Measurements from ENCODE around the gene CBFA2T3.

Gene CBFA2T3

DNA sequence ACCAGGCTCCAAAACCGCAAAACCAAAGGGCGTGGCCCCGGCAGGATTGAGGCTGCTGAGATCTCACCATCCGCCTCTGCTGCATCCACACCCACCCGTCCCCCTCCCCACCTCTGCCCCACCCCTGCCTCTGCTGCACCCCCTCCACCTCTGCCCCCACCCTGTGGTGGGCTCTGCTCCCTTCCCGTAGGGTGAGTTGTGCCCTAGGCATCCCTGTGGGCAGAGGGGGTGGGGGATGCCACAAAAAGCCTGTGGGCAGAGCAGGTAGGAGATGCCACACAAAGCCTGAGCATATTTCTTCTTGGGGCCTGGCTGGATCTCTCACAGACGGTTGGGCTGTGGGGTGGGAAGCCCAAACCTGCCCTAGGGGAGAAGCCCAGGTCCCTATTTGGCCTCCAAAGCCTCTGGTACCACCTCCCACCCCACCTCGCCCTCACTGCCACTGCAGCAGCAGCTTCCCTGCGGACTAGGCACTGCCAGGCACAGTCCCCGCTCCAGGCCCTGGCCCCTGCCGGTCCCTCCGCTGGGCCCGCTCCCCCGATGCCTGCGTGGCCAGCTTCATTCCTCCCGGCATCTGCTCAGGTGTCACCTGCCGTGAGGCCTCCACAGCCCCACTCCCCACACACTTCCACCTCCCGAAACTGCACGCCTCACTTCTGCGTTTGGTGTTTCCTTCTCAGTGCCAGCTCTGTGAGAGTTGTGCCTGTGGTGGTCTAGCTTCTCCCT is 99.3 kb downstream of the CBFA2T3 start:
- DNase-seq (ENCODE audit: low read depth in 3 of 3): no peak

DNA sequence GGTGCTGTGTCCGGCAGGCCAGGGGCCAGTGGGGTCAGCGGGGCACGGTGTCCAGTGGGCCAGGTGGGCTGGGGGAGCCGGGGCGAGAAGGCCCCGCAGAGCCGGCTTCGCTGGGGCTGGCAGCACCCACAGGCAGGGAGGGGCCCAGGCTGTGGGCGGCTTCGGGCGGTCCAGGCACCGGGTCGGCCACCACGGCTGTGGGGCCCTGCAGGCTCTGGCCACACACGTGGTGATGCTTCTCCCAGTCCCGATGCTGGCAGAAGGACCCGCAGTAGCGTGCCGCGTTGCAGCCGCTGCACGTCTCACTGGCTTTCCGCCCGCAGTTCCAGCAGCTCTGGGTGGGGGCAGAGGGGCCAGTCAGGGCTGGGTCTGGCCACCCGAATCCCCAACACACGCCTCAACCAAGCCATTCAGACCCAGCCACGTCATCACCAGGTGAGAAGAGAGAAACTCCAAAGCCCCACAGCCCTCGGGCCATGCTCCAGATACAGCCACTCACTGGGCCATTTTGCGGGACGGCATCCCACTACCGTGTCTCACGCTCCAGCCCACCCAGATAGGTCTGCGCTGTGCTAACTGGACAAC is 100.0 kb downstream of the CBFA2T3 start:
- DNase-seq (ENCODE audit: low read depth in 3 of 3): no peak

DNA sequence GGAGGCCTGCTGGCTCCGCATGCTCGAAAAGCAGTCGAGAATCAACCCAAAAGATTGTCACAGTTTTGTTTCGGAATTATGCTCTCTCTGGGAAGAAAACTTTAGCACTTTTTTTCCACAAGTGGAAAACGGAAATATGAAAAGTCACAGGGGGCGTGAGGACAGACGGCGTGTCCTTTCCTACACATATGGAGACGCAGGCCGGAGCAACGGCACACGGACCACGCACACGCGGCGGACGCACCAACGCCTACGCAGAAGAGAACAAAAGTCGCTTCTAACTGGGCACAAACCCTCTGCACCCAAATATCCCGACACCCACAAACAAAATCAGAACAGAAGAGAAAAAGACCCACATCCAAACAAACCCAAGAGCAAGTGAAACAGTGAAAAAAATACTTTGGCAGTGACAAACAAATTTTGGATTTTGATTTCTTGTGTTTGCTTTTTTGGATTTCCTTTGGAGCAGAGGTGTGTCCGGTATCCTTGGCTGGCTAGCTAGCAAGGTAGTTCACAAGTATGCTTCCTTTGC is 101.2 kb downstream of the CBFA2T3 start:
- DNase-seq (ENCODE audit: low read depth in 3 of 3): no peak

DNA sequence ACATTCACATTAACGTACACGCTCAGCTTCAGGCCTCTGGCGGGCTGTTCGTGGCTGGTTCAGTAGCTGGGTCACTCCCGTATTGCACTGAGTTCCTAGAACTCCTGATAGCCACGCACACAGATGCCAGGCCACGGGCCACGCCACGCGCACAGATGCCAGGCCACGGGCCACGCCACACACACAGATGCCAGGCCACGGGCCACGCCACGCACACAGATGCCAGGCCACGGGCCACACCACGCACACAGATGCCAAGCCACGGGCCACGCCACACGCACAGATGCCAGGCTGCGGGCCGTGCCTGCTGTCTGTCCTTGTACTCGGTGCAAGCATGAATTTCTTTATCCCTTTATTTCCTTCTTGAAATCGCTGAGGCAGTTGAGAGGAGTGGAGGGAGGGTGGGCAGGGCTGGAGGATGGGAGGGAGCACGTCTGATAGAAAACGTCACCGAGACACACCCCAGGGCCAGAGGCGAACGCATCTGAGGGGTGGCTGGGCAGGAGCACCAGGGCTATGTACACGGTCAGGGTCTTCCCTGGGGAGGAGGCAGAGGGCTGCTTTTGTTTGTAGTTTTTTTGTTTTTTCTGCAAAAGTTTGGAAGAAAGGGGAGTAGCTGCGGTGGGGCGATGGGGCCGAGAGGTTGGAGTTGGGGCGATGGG is 101.9 kb downstream of the CBFA2T3 start:
- no peak for DNase-seq (ENCODE audit: low read depth in 3 of 3)

DNA sequence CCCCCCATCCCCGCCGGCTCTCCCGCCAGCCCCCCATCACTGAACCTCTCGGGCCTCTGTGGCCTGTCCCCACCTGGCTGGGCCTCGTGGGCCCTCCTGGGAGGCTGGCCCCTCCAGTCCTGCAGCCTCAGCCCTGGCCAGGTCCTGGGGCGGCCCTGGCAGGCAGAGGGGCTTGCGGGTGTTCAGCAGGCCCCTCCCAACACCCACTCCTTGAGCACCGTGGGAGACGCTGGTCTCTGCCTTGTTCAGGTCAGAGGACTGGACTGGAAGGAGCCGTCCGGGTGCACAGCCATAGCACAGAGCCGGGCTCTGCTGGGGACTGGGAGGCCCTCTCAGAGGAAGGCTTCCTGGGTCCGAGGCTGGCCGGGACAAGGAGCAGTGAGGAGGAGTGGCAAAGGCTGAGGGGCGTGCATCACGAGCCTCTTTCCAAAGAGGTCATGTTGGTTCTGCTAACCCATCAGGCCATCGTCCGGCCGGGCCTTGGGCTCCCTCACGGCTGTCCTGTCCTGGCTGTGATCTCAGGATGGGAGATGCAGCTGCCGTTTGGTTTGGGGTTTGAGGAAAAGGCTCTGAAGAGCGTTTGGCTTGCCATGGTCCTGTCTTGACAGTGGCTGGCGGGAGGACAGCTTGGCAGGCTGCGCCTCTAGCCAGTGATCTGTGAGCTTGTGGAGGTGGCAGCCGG is 104.2 kb downstream of the CBFA2T3 start:
- no peak for DNase-seq (ENCODE audit: low read depth in 3 of 3)

DNA sequence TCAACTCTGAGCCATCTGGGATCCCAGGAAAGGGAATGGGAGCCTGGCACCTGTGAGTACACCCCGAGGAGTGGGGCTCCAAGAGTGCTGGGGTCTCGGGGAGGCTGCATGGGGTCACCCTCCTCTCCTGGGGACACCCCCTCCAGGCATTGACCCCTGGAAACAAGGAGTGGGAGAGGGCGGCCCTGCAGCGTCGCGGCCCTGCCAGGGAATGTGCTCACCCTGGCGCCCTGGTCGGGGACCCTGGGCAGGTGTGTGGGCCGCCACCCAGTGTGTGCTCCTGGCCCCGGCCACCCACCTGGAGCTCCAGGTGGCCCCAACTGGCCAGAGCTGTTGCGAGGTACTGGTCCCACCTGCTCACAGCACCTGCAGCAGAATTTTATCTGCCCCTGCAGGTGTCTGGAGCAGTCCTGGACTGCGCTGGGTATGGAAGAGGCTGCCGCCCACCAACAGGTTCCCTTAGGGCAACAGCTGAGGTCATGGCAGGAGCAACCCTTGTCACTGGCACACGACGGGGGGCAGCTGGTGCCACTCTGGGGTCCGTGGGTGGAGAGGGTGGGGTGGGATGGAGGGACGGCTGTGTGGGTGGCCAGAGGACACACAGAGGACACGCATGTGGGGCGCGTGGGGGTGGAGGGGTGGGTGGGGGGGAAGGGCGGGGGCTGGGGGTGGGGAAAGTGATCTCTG is 105.1 kb downstream of the CBFA2T3 start:
- DNase-seq (ENCODE audit: low read depth in 3 of 3): no peak

DNA sequence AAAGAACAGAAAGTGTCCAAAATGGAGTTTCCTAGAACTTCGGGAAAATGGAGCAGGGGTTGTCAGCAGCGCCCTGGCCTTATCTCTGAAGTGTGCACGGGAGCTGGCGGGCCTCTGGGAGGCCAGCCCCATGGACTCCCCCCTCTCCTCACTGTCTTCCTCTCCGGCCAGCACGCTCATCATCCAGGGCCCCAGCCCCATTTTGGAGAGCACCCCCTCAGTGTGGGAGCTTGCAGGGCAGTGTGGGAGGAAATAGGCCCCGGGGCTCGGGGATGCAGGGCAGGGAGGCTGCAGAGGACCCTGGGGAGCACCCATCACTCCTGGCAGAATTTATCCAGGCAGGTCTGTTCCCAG is 105.7 kb downstream of the CBFA2T3 start:
- no peak for DNase-seq (ENCODE audit: low read depth in 3 of 3)

DNA sequence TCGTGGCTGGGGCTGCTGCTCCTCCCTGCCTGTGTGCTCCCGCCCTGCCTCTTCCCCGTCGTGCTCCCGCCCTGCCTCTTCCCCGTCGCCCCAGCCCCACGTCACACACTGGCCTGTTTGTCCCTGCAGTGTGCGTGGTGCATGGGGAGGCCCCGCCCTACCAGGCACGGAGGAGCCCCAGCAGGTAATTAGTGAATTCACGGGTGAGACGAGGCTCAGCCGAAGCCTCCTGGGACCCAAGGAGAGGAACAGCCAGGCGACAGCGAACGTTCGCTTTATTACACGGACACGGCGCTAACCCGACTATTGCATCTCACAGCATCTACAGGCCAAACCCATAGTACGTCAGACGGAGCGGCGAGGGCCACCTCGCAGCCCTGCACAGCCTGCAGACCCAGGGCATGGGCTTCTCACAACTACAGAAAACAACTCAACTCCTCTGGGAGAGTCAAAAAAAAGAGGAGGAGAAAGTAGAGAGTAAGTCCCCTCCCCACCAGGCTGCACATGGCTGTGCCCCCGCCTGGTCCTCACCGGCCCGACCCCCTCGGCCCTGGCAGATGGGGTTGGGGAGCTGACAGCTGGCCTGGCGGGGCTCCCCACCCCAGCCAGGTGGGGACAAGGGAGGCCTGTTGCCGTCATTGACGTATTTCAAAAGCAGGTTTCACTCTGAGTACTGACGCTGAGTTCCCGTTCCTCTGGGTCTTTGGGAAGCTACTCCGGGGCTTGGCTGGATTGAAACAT is 106.2 kb downstream of the CBFA2T3 start:
- DNase-seq (ENCODE audit: low read depth in 3 of 3): no peak

DNA sequence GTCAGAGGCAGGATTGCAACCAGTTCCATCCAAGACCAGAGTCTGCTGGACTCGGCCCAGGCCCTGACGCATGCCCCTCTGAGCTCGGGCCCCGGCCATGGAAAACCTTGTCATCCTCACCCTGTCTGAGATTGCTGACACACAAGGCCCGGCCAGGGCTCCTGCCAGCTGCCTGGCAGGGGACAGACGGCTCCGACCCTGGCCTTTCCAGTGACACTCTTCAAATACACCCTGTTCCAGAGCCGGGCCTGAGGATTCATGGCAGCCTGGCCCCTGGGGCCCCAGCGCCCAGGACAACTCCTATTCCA is 107.4 kb downstream of the CBFA2T3 start:
- DNase-seq (ENCODE audit: low read depth in 3 of 3): no peak

DNA sequence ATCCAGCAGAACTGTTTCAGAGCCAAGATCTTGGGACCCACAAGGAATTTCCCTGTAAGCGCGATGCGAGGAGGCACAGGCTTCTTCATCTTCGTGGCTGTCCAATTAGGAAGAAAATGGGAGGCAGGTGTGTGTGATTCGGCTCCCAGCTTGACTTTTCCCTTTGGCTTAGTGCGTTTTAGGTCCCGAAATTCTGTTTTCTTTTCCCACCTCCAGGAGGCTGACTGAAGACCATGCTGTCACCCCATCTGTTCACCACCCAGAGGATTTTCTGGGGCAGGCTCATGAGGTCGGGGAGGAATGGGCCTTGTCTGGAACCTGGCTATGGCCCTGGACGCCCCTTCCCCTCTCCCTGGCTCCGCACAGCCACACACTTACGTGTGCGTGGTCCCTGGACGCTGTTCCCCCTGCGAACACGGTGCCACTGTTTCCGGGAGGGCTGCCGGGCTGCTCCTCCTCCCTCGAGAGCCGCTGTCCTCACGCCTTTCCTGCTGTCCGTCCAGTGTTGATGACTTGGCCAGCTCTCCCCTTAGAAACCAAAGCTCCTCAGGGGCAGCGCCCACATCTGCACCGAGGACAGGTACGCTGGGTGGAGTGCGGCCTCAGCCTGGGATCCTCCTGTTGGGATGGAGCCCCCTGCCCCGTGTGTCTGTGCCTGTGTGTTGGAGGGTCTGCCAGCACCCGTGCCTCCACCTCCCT is 107.9 kb downstream of the CBFA2T3 start:
- no peak for DNase-seq (ENCODE audit: low read depth in 3 of 3)

DNA sequence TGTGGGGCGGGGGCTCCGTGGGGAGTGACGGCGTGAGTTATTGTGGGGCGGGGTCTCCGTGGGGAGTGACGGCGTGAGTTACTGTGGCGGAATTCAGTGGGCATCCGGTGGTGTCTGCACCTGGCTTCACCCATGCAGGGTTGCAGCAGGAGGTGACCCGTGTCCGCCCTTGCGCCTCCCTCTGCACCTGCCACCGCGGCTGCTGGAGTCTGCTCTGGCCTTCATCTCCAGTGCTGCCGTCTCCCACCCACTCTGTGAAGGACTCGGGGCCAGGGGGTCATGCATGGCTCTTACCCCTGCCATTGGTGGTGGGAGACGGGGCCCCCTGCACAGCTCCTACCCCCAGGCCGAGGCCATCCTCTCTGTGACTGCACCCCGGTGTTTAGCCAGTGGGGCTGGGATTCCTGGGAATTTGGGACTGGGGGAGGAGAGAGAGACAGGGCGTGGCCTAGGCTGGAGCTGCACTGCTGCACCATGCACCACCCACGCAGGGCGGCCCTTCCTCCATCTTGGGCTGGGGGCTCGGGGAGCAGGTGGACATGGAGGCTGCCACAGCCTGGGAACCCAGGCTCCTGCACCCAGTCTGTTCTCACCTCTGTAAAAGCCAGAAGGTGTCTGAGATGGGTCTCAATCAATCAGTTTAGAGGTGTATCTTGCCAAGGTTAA is 109.3 kb downstream of the CBFA2T3 start:
- no peak for DNase-seq (ENCODE audit: low read depth in 3 of 3)

DNA sequence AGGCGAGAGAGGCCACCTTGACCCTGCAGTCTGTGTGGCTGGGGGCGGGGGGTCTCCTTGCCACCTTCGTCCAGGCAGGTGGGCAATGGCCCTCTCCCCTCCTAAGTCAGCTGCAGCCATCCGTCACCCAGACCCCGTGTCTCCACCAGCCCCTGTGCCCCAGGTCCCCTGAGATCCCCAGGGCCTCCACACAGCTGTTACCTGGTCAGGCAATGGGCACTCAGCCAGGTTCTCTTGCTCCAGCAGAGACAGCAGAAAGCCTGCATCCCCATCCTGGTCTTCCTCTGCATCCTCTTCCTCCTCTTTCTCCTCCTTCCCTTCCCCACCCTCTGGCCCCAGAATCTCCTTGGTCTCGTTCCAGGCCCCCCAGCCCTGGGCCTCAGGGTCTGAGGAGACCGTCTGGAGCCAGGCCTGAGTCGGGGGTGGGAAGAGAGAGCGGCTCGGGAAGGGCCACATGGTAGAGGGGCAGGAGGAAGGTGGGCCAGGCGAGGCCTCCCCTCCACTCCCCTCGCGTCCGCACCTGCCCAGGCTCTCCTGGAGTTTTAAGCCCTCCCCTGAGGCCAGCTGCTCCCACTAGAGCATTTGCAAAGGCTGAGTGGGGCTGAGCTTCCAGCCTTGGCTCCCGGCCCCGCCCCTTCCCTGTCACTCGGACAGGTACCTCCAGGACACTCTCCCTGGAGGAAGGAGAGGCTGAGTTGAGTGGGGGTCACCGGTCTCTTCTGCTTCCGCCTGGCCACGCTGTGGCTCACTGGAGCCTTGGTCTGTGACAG is 110.7 kb downstream of the CBFA2T3 start, which contains the start of gene PABPN1L:
TSS of gene PABPN1L (minus strand) at position 510 of the 770 bp plus-strand sequence. CDS start at position 456, 54 bp downstream.
- DNase-seq (ENCODE audit: low read depth in 3 of 3): no peak

DNA sequence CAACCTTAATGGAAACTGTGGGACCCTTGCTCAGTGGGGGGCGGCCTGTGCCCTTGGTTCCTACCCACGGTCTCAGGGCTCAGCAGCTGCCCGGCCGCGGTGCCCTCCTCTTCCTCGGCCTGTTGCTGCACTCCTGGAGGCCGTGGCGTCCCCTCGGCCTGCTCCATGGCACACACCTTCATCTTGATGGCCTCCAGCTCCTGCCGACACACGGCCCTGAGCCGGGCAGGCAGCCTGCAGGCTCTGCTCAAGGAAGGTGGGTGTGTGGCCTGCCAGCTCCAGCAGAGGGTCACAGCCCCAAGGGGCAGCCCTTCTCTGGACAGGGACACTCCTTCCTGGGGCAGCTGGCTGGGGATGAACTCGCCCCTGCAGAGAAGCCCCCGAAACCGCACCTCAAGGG is 111.3 kb downstream of the CBFA2T3 start:
- DNase-seq (ENCODE audit: low read depth in 3 of 3): no peak

DNA sequence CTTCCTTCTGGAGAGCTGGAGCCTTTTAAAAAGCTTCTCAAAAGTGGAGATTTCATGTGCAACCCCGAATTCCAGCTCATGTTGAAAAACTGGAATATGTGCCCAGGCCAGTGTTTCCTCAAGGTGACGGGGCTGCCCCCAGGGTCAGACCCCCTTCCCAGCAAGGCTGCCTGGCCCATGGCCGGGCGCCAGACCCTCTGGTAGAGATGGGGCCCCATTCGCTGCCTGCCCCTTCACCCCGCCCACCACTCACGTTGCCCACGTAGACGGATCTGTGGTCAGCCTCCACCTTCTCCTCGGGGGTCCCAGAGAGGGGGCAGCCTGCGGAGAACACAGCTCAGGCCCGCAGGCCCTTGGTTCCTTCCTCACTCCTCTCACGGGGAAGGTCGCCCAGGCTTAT is 111.7 kb downstream of the CBFA2T3 start:
- DNase-seq (ENCODE audit: low read depth in 3 of 3): no peak

DNA sequence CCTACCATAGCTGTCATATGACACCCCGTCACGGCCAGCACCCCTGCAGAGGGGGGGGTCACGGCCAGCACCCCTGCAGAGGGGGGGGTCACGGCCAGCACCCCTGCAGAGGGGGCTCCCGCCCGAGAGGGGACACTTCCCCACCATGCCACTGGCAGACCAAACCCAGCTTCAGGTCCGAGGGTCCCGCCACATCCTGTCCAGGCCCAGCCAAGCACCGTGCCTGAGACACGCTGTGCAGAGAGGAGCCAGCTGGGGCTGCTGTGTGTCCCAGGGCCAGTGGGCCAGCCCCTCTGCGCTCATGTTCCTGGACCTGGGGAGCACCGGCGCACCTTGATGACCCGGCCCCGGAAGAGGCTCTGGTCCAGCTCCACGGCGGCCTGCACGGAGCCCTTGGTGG is 112.5 kb downstream of the CBFA2T3 start:
- no peak for DNase-seq (ENCODE audit: low read depth in 3 of 3)

DNA sequence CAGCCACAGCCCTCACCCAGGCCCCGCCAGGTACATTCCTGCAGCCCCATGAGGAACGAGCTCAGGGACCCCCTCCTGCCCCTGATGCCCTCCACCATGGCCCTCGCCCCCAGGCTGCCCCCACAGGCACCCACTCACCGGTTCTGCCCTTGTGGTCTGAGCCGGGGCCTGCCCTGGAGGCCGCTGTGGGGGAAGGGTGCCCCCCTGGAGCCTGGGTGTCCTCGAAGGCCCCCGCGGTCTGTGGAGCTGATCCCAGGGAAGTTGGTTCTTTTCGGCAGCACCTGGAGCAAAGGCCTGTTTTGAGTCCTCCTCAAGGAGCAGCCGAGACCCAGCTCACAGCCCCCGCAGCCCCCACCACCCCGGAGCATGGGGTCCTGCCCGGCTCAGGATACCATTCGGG is 112.9 kb downstream of the CBFA2T3 start:
- DNase-seq (ENCODE audit: low read depth in 3 of 3): no peak

DNA sequence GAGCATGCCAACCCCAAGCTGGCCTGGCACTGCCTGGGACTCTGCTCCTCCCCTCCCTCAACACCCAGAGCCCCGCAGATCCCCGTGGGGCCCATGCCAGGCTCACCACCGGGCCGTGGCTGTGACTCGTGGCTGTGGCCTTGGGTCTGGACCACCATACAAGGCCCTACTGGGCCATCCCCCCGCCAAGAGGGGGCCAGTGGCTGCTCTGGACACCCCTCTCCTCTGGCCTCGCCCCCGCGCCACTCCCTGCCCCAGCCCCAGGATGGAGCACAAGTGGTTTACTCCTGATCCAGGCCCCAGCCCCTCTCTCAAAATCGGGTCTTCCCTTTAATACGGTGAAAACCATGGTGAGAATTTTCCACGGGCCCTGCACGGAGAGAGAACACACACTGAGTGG is 113.6 kb downstream of the CBFA2T3 start:
- DNase-seq (ENCODE audit: low read depth in 3 of 3): no peak

DNA sequence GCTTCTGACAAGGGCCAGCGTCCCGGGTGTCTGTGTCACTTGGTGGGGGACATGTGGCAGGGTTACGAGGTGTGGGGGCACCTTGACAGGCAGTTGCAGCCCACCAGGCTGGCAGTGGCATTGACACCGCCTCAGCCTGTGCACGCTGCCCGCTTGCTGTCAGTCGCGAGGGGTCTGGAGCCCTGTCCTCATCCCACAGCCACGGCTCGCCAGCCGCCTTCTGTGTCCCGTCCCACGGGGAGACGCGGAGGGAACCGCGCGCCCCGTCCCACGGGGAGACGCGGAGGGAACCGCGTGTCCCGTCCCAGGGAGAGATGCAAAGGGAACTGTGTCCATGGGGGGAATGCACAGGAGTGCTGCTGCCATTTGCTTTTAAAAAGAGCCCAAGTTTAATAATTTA is 114.0 kb downstream of the CBFA2T3 start:
- DNase-seq (ENCODE audit: low read depth in 3 of 3): no peak

DNA sequence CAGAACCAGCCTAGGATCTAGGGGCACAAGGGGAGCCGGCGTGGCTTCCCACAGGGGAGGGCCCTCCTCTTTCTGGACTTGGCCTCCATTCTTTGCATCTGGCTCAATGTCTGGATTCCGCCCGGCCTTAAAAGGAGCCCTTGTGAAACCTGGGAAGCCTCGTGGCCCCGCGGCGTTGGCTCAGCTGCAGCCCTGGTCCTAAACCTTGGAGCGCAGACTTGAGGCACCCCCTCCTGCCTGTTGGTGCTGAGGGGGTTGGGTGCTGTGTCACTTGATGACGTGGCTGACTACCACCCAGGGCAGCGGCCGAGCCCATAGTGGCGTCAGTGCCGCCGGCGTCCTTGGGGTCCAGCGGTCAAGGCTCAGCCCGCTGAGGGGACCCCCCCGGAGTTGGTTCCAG is 115.6 kb downstream of the CBFA2T3 start:
- no peak for DNase-seq (ENCODE audit: low read depth in 3 of 3)

Measured in stimulated activated CD4-positive, alpha-beta T cell treated with anti-CD3 and anti-CD28 coated beads, TNF-alpha, amount 100 ng/mL, for 48 hours (primary cell).